Measurements from ENCODE around the gene MAST4.

DNA sequence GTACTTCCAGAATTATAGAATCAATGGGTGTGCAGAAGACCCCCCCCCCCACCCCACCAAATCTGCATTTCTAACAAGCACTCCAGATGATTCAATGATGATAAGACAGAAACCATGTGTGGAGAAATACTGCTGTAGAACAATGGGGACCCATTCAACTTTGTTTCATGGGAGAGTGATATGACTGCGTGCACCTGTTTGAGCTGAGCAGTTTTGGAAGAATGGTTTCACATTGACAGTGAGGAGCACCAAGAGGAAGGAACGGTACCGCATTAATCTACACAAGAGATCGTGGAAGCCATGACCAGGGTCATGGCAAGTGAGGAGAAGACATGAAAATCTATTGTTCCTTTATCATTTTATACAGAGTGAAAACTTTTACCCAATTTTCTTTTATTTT is 397.7 kb downstream of the MAST4 start:
- TF ChIP-seq CEBPB (IDR thresholded peaks at IDR 0.05; ENCODE audit: low read depth, low read length), result no peak
- TF ChIP-seq, protein P1, sequence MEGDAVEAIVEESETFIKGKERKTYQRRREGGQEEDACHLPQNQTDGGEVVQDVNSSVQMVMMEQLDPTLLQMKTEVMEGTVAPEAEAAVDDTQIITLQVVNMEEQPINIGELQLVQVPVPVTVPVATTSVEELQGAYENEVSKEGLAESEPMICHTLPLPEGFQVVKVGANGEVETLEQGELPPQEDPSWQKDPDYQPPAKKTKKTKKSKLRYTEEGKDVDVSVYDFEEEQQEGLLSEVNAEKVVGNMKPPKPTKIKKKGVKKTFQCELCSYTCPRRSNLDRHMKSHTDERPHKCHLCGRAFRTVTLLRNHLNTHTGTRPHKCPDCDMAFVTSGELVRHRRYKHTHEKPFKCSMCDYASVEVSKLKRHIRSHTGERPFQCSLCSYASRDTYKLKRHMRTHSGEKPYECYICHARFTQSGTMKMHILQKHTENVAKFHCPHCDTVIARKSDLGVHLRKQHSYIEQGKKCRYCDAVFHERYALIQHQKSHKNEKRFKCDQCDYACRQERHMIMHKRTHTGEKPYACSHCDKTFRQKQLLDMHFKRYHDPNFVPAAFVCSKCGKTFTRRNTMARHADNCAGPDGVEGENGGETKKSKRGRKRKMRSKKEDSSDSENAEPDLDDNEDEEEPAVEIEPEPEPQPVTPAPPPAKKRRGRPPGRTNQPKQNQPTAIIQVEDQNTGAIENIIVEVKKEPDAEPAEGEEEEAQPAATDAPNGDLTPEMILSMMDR (IDR thresholded peaks at IDR 0.05; ENCODE audit: control extremely low read depth in 1 of 3, insufficient read depth in 1 of 3, low read depth in 1 of 3, low read length in 3 of 3), result no peak
- no peak for TF ChIP-seq YY1 (IDR thresholded peaks at IDR 0.05; ENCODE audit: low read depth, low read length)
- TF ChIP-seq POLR2A (IDR thresholded peaks at IDR 0.05; ENCODE audit: control extremely low read depth in 1 of 2, low read depth in 2 of 2, low read length in 2 of 2), result no peak

All from H1 (cell line).